GM18507 (cell line): ENCODE data around the gene PRTG.
"Not testable (repeated sequence)": the region's sequence is repeated elsewhere in the genome, so short reads cannot be mapped to it uniquely, and the experiment has no call there.

Experiments used
- DNase-seq: peaks from one replicate; pipeline ENCODE4 v3.0.0; 2011; ENCODE audit warnings: low read depth; ENCODE audit not compliant: insufficient read length; ENCODE audit errors: extremely low spot score
- FAIRE-seq: peaks from 2 replicates; lab custom pipeline; 2011; peaks lifted over from hg19 to GRCh38; lab: Jason Lieb, UNC

Gene PRTG

DNA sequence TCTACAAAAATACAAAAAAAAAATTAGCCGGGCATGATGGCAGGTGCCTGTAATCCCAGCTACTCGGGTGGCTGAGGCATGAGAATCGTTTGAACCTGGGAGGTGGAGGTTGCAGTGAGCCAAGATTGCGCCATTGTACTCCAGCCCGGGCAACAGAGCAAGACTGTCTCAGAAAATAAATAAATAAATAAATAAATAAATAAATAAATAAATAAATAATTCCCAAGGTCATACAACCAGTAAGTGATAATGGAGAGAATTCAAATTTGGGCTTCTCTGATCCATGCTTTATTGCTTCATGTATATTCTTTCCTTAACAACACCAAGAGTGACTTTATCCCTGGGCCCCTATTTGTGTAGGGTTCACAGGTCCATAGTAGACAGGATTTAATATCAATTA is 10.5 kb upstream of the PRTG start:
- FAIRE-seq, DNase-seq: not testable (repeated sequence)

GRCh38 chr15:55750706-55751105 is 7.8 kb upstream of the PRTG start:
- DNase-seq = no peak
- no peak for FAIRE-seq

GRCh38 chr15:55743729-55744655 is 1.0 kb upstream of the PRTG start:
- DNase-seq (no peak), FAIRE-seq (no peak)

DNA sequence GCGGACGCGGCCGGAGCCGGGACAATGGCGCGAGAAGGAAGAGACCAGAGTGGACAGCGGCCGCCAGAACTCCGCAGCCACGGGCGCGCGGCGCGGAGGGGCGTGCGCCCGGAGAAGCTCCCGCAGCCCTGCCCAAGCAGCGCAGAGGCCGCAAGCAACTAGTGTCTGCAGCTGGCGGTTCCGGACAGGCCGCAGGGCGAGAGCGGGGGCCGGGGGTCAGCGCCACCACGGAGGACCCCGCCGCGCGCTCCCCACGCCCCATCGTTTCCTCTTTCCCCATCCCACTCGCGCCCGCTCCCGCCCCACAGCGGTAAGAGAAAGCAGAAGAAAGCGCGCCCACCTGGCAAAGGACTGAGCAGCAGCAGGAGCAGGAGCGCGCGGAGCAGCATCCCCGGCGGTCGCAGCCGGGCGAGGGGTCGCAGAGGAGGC is 440 bp downstream of the PRTG start:
- FAIRE-seq (no peak), DNase-seq (no peak)

- no peak for DNase-seq
These were observed 987 bp downstream of the PRTG start for GRCh38 chr15:55741833-55742497.

DNA sequence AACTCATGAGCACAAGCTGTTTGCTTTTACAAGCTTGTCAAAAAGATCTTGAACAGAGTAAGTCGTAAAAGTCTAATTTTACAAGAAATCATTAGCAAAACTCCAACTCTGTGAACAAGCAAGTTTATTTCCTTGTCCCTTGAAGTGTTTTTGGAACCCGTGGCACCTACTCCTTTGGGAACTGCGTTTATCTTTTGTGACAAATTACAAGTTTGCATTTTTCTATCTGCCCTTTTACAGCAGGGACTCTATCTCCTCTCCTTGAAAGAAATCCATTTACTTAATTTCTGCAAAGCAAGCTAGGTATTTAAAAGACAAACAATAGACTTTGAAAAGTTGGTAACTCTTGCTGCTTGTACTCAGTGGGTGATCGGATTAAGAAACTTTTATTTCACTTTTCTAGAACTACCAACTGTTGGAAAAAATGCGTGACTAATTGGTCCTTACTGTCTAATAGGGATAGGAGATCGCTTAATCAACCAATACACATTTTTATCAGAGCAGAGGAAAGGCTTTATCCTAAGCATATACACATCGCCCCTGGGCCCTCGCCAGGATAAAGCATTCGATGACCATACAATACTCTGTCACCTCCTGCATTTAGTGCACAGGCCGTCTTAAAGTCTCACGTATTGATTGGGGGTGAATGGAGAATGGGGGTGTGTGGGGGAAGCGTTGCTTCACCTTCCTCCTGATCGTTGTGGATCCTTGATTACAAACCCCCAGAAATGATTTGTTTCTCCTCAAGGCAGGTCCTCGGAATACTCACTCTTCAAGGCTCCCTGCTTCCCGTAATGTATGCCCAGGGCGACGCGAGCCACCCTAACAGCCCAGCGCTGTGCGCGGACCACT is 1.7 kb downstream of the PRTG start:
- DNase-seq = no peak
- no peak for FAIRE-seq

More at GRCh38 chr15:55741833-55742497, 987 bp downstream of the PRTG start:
- FAIRE-seq = no peak

- DNase-seq (no peak), FAIRE-seq (no peak)
These were observed 2.5 kb downstream of the PRTG start for GRCh38 chr15:55740359-55740878.

- DNase-seq (no peak), FAIRE-seq (no peak)
These were observed 3.3 kb downstream of the PRTG start for GRCh38 chr15:55739641-55740040.

DNA sequence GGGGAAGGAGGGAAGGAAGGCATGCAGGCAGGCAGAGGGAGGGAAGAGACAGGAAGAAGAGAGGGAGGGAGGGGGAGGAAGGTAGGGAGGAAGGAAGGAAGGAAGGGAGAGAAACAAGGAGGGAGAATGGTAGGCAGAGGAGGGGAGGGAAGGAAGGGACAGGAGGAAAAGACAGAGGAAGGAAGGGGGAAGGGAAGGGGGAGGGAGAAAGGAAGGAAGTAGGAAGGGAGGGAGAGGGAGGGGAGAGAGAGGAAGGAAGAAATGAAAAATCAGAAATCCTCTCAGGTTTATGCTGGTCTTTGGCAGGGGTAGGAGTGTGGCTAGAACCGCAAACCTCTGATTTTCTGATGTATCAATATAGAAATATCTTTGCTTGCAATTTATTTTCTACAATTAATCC is 4.2 kb downstream of the PRTG start:
- FAIRE-seq (no peak), DNase-seq (no peak)

DNA sequence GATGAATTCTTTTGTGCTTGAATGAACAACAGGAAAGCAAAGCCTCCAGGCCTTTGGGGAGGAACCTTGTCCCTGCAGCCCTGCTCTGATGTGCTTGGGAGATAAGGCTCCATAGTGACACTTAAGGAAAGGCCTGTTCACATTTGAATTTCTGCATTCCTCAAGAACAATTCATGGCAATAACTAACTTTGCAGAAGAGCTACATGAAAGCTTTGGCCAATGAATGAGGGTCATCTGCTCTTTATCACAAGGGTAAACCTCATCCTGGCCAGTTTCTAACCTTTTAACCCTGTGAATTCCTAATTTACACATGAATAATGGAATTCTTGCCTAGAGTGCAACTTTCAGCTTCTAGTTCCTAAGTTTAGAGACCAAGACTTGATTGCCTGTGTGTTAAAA is 5.6 kb downstream of the PRTG start:
- FAIRE-seq (no peak), DNase-seq (no peak)

DNA sequence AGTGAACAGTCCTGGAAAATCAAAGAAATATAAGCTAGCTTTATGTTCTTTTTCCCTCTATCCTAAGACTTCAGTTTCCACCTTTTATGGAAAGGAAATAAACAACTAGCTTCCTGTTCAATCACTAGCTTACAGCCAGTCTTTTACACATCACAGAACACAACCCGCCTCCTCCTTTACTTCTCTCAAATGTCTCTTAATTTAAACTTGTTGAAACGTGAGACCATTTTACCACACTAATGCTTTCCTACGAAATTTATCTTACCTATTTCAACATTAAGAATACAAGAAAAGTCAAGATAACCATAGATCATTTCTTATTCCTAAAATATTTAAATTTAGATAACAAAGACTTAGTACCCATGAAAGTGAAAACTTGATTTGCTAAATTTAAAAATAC is 6.2 kb downstream of the PRTG start:
- no peak for DNase-seq
- FAIRE-seq = no peak

DNA sequence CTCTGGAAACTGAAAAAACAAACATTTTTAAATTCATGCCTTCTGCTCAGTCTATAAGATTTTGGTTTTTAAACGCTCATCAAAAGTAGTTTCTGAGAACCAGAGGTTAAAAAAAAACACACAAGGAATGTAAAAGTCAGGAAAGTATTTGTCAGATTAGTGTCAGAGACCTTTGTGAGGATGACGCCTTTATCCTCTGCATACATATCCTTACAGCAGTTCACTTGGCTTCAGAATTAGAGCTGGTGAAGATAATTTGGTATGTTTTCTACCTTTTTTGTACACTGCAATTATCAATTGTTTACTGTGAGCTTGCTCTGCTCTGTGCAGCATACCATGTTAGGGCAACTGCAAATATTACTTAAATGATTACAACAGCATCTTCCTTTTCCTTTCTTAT is 8.3 kb downstream of the PRTG start:
- DNase-seq (no peak), FAIRE-seq (no peak)

DNA sequence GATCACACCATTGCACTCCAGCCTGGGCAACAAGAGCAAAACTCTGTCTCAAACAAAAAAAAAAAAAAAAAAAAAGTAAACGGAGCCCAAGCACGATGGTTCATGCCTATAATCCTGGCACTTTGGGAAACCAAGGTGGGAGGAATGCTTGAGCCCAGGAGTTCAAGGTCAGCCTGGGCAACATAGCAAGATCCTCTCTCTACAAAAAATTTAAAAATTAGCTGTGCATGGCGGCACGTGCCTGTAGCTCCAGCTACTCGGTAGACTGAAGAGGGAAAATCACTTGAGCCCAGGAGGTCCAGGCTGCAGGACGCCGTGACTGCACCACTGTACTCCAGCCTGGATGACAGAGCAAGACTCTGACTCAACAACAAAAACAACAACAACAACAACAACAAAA is 9.5 kb downstream of the PRTG start:
- not testable (repeated sequence) for DNase-seq, FAIRE-seq

DNA sequence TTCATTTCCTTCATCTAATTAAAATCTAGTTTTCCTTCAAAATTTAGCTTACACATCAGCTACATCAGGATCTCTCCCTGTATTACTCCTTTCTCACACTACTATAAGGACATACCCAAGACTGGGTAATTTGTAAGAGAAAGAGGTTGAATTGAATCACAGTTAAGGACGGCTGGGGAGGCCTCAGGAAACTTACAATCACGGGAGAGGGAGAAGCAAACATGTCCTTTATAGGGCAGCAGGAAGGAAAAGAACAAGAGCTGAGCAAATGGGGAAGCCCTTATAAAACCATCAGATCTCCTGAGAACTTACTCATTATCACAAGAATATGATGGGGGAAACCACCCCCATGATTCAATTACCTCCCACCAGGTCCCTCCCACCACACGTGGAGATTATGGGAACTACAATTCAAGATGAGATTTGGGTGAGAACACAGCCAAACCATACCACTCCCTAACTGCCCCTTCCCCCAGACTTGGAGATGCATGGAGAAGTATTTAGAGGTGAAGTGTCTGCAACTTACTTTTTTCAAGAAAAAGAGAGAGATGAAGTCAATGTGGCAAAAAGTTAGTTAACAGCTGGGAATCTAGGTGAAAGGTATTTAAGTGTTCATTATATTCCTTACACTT is 21.3 kb downstream of the PRTG start:
- FAIRE-seq (no peak), DNase-seq (no peak)

DNA sequence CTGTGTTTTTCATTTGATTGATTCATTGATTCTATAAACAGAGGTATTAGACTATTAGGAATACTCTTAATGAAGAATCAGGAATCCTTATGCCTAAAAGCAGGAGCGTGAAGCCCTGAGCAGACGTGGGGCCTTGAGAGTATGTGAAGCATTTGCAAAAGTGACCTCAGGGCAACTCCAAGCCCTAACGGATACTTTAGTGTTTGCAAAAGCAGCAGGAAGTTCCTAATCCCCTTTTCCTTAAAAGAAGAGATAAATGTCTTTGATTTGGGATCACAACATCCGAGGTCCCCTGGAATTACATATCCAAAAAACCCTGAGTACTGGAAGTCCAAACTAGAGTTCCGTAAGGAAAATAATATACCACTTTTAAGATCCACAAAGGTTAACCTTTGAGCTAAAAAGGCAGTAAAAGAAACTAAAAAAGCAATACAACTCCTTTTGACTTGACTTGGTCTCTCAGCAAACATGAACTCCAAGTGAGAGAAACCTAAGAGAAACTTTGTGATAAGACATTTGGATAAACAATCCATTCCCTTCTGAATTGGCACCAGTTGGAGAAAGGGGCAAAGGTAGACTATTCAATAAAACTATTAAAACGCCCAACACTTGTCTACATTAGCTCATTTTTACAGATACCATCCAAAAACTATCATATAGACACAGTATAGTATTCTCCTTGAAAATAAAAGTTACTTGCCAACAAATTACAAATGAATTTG is 27.4 kb downstream of the PRTG start:
- no peak for DNase-seq
- no peak for FAIRE-seq

- DNase-seq = no peak
- FAIRE-seq = no peak
These were observed 28.9 kb downstream of the PRTG start for GRCh38 chr15:55714064-55714463.

DNA sequence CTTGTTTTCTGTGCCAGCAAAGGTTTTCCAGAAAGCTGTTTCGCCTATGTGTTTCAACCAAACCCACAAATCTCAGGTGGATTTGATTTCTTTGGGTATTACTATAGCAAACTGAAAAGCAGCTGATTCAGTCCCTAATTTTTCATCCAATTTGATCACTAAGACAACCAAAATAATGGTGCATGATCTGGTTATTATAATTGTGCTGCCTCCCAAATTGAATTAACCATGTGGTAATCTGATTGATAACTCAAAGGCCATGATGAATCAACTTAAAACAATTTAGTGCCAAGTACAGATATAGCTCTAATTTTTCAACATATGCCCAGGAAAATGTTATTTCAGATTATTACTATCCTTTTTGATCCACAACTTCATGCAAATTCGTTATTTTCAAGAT is 30.6 kb downstream of the PRTG start:
- no peak for DNase-seq
- no peak for FAIRE-seq

GRCh38 chr15:55710286-55710685 is 32.7 kb downstream of the PRTG start:
- DNase-seq = no peak
- FAIRE-seq = no peak

DNA sequence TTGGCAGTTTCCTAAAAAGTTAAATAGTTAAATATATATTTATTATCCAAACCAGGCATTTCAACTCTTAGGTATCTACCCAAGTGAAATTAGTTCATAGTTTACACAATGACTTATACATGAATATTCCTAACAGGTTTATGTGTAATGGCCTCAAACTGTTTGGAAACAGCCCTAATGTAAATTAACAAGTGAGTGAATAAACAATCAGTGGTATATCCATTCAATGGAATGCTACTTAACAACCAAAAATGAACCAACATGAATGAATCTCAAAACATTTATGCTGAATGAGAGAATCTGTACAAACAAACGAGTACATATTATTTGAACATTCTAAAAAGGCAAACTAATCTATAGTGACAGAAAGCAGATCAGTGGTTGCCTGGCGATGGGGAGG is 33.5 kb downstream of the PRTG start:
- no peak for FAIRE-seq

More for the DNA sequence above, 33.5 kb downstream of the PRTG start:
- DNase-seq = no peak
